CD8-positive, alpha-beta memory T cell (primary cell): ENCODE results near the gene LRRC2. TPM values are rescaled to one million over a fixed set of nuclear protein-coding genes. Genes with fewer than 3 reads are reported as not detected.
"Not testable (repeated sequence)": the region's sequence is repeated elsewhere in the genome, so short reads cannot be mapped to it uniquely, and the experiment has no call there.

Source experiments
- CTCF ChIA-PET: fragments of 350-600 bp; sonication (Branson Sonifier 250); formaldehyde crosslinking; loops from one replicate; lab custom pipeline; 2021; ENCODE audit warnings: antibody characterized with exemption; lab: Charles Lee
- POLR2A ChIA-PET: fragments of 350-600 bp; sonication (Branson Sonifier 250); formaldehyde crosslinking; loops from one replicate; lab custom pipeline; 2021; ENCODE audit warnings: antibody characterized with exemption; lab: Charles Lee
- DNase-seq, 5 donors: peaks; one replicate each; pipeline versions ENCODE4 v3.0.0 to v3.0.0-alpha.2; 2020 to 2022; ENCODE audit warnings: mixed read lengths in 1 of 5
- H3K27ac ChIP-seq: one replicate; pipeline ENCODE4 v1.7.0; 2013; ENCODE audit warnings: low read depth, mild to moderate bottlenecking, low read length, moderate library complexity
- H3K27me3 ChIP-seq: 2 replicates; pipeline ENCODE4 v1.7.0; 2013; ENCODE audit warnings: low read length, mild to moderate bottlenecking; ENCODE audit not compliant: insufficient read depth, poor library complexity, severe bottlenecking
- H3K36me3 ChIP-seq: 2 replicates; pipeline ENCODE4 v1.7.0; 2013; ENCODE audit warnings: mild to moderate bottlenecking, low read length, moderate library complexity; ENCODE audit not compliant: insufficient read depth
- H3K4me1 ChIP-seq: 2 replicates; pipeline ENCODE4 v1.7.0; 2013; ENCODE audit warnings: mild to moderate bottlenecking, low read length, moderate library complexity; ENCODE audit not compliant: insufficient read depth
- H3K4me3 ChIP-seq: 2 replicates; pipeline ENCODE4 v1.7.0; 2013; ENCODE audit warnings: mild to moderate bottlenecking, low read length
- H3K9me3 ChIP-seq: 2 replicates; pipeline ENCODE4 v1.7.0; 2013; ENCODE audit warnings: mild to moderate bottlenecking, low read length
- H3K27ac Mint-ChIP-seq, 8 donors: one replicate each; pipeline ENCODE4 v1.8.0; 2020 to 2021; ENCODE audit warnings: mixed read lengths in 8 of 8, mild to moderate bottlenecking in 6 of 8, inconsistent platforms in 3 of 8, moderate library complexity in 3 of 8
- H3K27me3 Mint-ChIP-seq, 2 donors: one replicate each; pipeline ENCODE4 v1.8.0; 2020 to 2021; ENCODE audit warnings: mixed read lengths in 2 of 2, mild to moderate bottlenecking in 1 of 2, moderate library complexity in 1 of 2
- H3K36me3 Mint-ChIP-seq, 3 donors: one replicate each; pipeline ENCODE4 v1.8.0; 2020 to 2021; ENCODE audit warnings: mixed read lengths in 3 of 3, inconsistent platforms in 1 of 3, mild to moderate bottlenecking in 1 of 3
- H3K4me1 Mint-ChIP-seq, 3 donors: one replicate each; pipeline ENCODE4 v1.8.0; 2020 to 2021; ENCODE audit warnings: mixed read lengths in 3 of 3, inconsistent platforms in 1 of 3, mild to moderate bottlenecking in 1 of 3
- H3K4me3 Mint-ChIP-seq, 7 donors: one replicate each; pipeline ENCODE4 v1.8.0; 2020 to 2021; ENCODE audit warnings: mixed read lengths in 7 of 7, mild to moderate bottlenecking in 6 of 7, moderate library complexity in 4 of 7, inconsistent platforms in 2 of 7
- H3K9me3 Mint-ChIP-seq, 5 donors: one replicate each; pipeline ENCODE4 v1.8.0; 2020 to 2022; ENCODE audit warnings: mixed read lengths in 5 of 5, mild to moderate bottlenecking in 3 of 5, moderate library complexity in 2 of 5, inconsistent platforms in 1 of 5
- polyA plus RNA-seq: library from polyadenylated mRNA; unstranded; fragments of 300-500 nt; fragmentation: Illumina TruSeq; gene quantifications from one replicate; pipeline ENCODE4 v1.2.3, GENCODE V29; 2021
- total RNA-seq, 2 experiments: library from RNA; stranded (reverse); gene quantifications; one replicate each; pipeline ENCODE4 v1.2.3, GENCODE V29; 2021

The LRRC2 gene
- total and polyA plus RNA-seq, 3 experiments from 2014 or later = 0.04 TPM; not detected in 1

DNA sequence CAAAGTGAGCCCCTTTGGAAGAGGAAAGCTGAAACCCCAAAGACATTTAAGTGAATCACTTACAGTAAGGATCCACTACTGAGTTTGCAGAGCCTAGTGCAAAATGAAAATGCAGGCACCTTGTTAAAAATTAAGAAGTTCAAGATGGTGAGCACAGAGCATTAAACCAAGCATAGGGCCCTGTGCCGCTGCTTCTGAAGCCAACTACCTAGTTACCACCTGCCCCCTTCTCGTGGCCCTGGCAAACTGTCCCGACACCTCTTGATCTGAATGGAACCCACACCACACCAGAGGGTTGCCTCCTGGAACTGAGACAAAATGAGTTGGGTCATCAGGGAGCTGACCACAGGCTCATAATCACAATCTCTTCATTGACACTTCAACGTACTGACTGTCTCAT is 25.6 kb downstream of the LRRC2 start:
- Histone ChIP-seq H3K27me3 (no peaks in the 10 kb centered on the region), H3K36me3 (no peaks in the 10 kb centered on the region), H3K9me3 (no peaks in the 10 kb centered on the region), H3K4me3 (no peak overlapping the region), H3K4me1 (peaks cover 46% of the 10 kb centered on the region), H3K27ac (no peak overlapping the region)
- Mint-ChIP-seq H3K4me3 (peak overlapping the region in 3 of 7 donors; percentile 35 to 54 (median 46)), H3K27me3 (peaks cover 0 to 4% of the 10 kb centered on the region in 2 donors), H3K9me3 (no peaks in the 10 kb centered on the region), H3K4me1 (peaks cover 38 to 75% (median 71%) of the 10 kb centered on the region in 3 donors), H3K27ac (peak overlapping the region in 7 of 8 donors; percentile 6 to 94 (median 61)), H3K36me3 (peaks cover 0 to 2% (median 0%) of the 10 kb centered on the region in 3 donors)
- ChIA-PET POLR2A (no interaction called here), CTCF (interaction anchor here (2.9 to 4.1 kb wide), 2 partner anchors 44 to 52 kb away, joined by 15 to 27 read pairs; partner anchors contain the start of gene RTP3)
- no peak for DNase-seq

DNA sequence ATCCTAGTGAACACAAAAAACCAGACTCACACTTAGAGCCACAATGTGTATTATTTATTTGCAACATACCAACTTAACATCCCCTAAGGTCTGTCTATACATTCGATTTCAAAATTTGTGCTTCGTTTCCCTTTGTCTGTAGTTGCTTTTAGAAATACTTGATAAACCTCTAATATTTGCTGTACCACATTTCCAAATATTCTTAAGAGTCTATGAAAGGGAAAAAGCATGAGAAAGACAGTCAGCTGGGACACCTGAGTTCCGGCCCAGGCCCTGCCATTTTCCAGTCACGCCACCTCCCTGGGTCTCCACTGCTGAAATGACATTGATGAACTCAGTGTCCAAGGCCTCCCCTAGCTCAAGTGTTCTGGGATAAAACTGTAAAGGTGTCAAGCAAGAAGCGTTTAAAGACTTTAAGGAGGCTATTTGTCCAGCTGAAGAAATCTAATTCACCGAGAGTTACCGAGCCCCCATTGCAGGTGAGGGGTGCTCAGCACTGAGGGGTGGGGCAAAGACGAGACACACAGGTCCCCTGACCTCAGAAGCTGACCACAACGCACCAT is 26.6 kb downstream of the LRRC2 start:
- Histone ChIP-seq H3K36me3 (no peaks in the 10 kb centered on the region), H3K9me3 (no peaks in the 10 kb centered on the region), H3K4me3 (peak overlapping the region; percentile 37), H3K27me3 (no peaks in the 10 kb centered on the region), H3K27ac (peak overlapping the region; percentile 58), H3K4me1 (peaks cover 44% of the 10 kb centered on the region)
- ChIA-PET POLR2A (interaction anchor here (1.3 to 1.8 kb wide), 2 partner anchors 19 to 50 kb away, joined by 7 to 14 read pairs; no protein-coding TSS in a partner anchor), CTCF (interaction anchor here (1.2 to 4.9 kb wide), 7 partner anchors 12 to 132 kb away, joined by 3 to 69 read pairs (median 15); partner anchors contain the start of genes CCRL2 and RTP3)
- Mint-ChIP-seq H3K36me3 (peaks cover 0 to 2% (median 0%) of the 10 kb centered on the region in 3 donors), H3K9me3 (peaks cover 0 to 2% (median 0%) of the 10 kb centered on the region in 5 donors), H3K27ac (peak overlapping the region; percentile 85 to 99 (median 94)), H3K27me3 (peaks cover 0 to 6% of the 10 kb centered on the region in 2 donors), H3K4me3 (peak overlapping the region; percentile 57 to 79 (median 71)), H3K4me1 (peaks cover 37 to 76% (median 66%) of the 10 kb centered on the region in 3 donors)
- DNase-seq = no peak

DNA sequence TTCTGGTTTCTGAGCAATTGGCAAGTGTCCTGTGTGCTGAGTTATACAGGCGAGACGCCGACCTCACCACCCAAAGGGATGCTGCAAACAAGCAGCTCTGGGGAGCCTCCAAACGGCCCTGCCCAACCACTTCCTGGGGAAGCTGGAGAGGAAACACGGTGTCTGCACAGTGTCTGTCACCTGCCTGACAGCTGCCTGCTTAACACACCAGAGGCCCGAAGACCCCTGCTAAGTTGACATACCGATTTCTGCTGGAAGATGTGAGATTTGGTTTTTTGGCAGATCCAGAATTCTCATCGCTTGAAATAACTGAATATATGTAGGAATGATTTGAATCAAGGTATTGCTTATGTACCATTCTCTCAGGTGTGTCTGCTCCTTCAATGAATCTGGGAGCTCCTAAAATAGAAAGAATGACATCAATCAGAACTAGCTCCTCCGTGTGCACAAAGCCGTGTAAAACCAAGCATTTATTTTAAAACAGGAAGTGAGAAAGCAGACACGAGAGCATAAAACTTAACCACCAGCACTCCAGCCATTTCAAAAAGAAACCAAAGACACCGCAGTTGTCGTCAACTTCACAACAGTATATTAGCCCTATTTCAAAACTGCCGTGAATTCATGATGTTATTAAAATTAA is 27.2 kb downstream of the LRRC2 start:
- H3K9me3 ChIP-seq = no peaks in the 10 kb centered on the region
- peaks cover 37 to 76% (median 71%) of the 10 kb centered on the region in 3 donors for H3K4me1 Mint-ChIP-seq
- peaks cover 0 to 2% (median 0%) of the 10 kb centered on the region in 3 donors for H3K36me3 Mint-ChIP-seq
- peak overlapping the region; percentile 37 for H3K4me3 ChIP-seq
- POLR2A ChIA-PET = interaction anchor here (0.8 to 1.8 kb wide), 3 partner anchors 11 to 50 kb away, joined by 7 to 14 read pairs (median 7); no protein-coding TSS in a partner anchor
- peaks cover 0 to 6% of the 10 kb centered on the region in 2 donors for H3K27me3 Mint-ChIP-seq
- H3K27ac Mint-ChIP-seq = peak overlapping the region; percentile 85 to 99 (median 94)
- H3K4me1 ChIP-seq = peaks cover 44% of the 10 kb centered on the region
- peak; percentile 79 to 96 (median 87) for DNase-seq
- no peaks in the 10 kb centered on the region for H3K27me3 ChIP-seq
- peaks cover 0 to 2% (median 2%) of the 10 kb centered on the region in 5 donors for H3K9me3 Mint-ChIP-seq
- CTCF ChIA-PET = interaction anchor here (1.2 to 4.9 kb wide), 7 partner anchors 13 to 132 kb away, joined by 3 to 69 read pairs (median 15); partner anchors contain the start of genes CCRL2 and RTP3
- peak overlapping the region; percentile 58 for H3K27ac ChIP-seq
- H3K4me3 Mint-ChIP-seq = peak overlapping the region; percentile 57 to 79 (median 71)
- H3K36me3 ChIP-seq = no peaks in the 10 kb centered on the region

DNA sequence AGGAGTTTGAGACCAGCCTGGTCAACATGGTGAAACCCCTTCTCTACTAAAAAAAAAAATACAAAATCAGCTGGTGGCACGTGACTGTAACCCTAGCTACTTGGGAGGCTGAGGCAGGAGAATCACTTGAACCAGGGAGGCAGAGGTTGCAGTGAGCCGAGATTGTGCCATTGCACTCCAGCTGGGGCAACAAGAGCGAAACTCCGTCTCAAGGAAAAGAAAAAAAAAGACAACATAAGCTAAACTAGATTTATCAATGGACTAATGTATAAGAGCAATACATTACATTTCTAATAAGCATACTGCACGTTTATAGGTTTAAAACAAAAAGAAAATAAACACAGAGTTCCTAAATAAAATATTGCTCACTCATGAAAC is 27.7 kb downstream of the LRRC2 start:
- H3K4me1 ChIP-seq = peaks cover 44% of the 10 kb centered on the region
- not testable (repeated sequence) for H3K36me3 Mint-ChIP-seq, H3K27ac ChIP-seq, DNase-seq, H3K27me3 Mint-ChIP-seq, H3K4me3 ChIP-seq, H3K9me3 ChIP-seq, H3K36me3 ChIP-seq, H3K9me3 Mint-ChIP-seq, H3K27me3 ChIP-seq
- Mint-ChIP-seq H3K4me3 (peak overlapping the region; percentile 57 to 79 (median 71)), H3K4me1 (peaks cover 38 to 73% (median 72%) of the 10 kb centered on the region in 3 donors), H3K27ac (peak overlapping the region; percentile 85 to 99 (median 94))
- POLR2A ChIA-PET = interaction anchor here (0.8 to 1.8 kb wide), 3 partner anchors 11 to 49 kb away, joined by 7 to 14 read pairs (median 7); no protein-coding TSS in a partner anchor
- CTCF ChIA-PET = interaction anchor here (1.2 to 4.9 kb wide), 7 partner anchors 13 to 131 kb away, joined by 3 to 69 read pairs (median 15); partner anchors contain the start of genes CCRL2 and RTP3

DNA sequence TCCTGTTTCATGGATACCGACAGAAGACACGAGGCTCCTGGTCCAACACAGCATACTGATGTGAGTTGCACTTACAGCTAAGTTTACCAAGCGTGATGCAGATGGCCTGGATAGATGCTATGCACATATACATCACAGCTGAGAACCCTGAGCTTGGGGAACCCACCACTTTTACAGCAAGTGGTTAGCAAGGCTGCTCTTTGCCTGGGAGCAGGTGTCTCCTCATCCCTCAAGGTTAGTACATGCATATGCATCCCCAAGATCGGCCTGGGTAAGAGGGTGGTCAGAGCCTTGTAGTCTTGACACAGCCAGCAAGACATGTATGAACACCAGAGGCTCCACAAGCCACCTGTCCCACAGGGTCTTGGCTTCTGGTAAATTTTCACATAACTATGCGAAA is 28.3 kb downstream of the LRRC2 start:
- H3K36me3 Mint-ChIP-seq = peaks cover 0 to 2% (median 0%) of the 10 kb centered on the region in 3 donors
- Histone ChIP-seq H3K27me3 (no peaks in the 10 kb centered on the region), H3K9me3 (no peaks in the 10 kb centered on the region), H3K36me3 (no peaks in the 10 kb centered on the region), H3K4me1 (peaks cover 44% of the 10 kb centered on the region), H3K4me3 (no peak overlapping the region), H3K27ac (no peak overlapping the region)
- peaks cover 0 to 2% (median 2%) of the 10 kb centered on the region in 5 donors for H3K9me3 Mint-ChIP-seq
- CTCF ChIA-PET = interaction anchor here (2.2 to 4.9 kb wide), 4 partner anchors 20 to 92 kb away, joined by 15 to 69 read pairs (median 25); partner anchors contain the start of gene RTP3
- H3K4me3 Mint-ChIP-seq = peak overlapping the region in 5 of 7 donors; percentile 28 to 77 (median 56)
- POLR2A ChIA-PET = no interaction called here
- H3K4me1 Mint-ChIP-seq = peaks cover 40 to 75% (median 74%) of the 10 kb centered on the region in 3 donors
- peaks cover 0 to 4% of the 10 kb centered on the region in 2 donors for H3K27me3 Mint-ChIP-seq
- H3K27ac Mint-ChIP-seq = peak overlapping the region in 7 of 8 donors; percentile 29 to 99 (median 94)
- no peak for DNase-seq

DNA sequence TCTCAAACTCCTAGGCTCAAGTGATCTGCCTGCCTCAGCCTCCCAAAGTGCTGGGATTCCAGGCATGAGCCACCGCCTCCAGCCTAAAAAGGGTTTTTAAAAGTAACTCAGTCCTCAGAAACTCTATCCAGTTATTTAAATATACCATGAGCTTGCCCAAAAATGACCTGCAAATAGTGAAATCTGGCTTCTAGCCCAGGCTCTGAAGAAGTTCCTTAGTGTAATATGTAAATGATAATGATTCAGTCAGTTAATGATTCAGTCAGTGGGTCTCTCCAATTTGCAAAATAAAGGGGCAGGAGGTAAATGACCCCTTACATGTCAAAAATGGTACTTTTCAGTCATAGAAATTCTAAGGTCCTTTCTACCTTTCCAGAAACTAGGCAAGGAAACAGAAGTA is 28.8 kb downstream of the LRRC2 start:
- peaks cover 44% of the 10 kb centered on the region for H3K4me1 ChIP-seq
- no peak for DNase-seq
- Mint-ChIP-seq H3K36me3 (peaks cover 0 to 2% (median 0%) of the 10 kb centered on the region in 3 donors), H3K27ac (peak overlapping the region in 4 of 8 donors; percentile 7 to 99 (median 94)), H3K9me3 (peaks cover 0 to 2% (median 2%) of the 10 kb centered on the region in 5 donors), H3K27me3 (peaks cover 0 to 4% of the 10 kb centered on the region in 2 donors), H3K4me1 (peaks cover 41 to 73% (median 72%) of the 10 kb centered on the region in 3 donors), H3K4me3 (peak overlapping the region in 1 of 7 donors; percentile 57)
- H3K27me3 ChIP-seq = no peaks in the 10 kb centered on the region
- H3K27ac ChIP-seq = no peak overlapping the region
- no peak overlapping the region for H3K4me3 ChIP-seq
- POLR2A ChIA-PET = no interaction called here
- no peaks in the 10 kb centered on the region for H3K9me3 ChIP-seq
- CTCF ChIA-PET = interaction anchor here (2.2 to 4.9 kb wide), 3 partner anchors 41 to 92 kb away, joined by 15 to 69 read pairs (median 27); partner anchors contain the start of gene RTP3
- no peaks in the 10 kb centered on the region for H3K36me3 ChIP-seq

DNA sequence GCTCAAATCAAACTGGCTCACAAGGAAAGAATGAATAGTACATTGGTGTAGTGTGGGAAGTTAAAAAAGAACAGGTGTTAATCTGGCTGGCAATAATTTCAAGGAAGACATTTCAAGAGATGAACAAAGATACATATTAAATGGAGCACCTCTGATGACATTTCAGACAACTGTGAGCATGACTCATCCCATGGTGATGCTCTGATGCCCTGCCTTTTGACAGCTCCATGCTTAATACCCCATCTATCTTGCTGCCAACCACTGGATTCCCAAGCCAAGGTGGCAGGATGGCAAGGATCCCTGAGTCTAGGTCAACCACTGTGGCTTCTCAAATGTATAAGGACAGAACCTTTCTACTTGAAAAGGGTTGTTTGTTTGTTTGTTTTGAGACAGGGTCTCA is 29.3 kb downstream of the LRRC2 start:
- Mint-ChIP-seq H3K9me3 (peaks cover 0 to 2% (median 2%) of the 10 kb centered on the region in 5 donors), H3K4me3 (no peak overlapping the region), H3K27ac (peak overlapping the region in 6 of 8 donors; percentile 8 to 95 (median 74)), H3K27me3 (peaks cover 0 to 4% of the 10 kb centered on the region in 2 donors), H3K36me3 (peaks cover 0 to 2% (median 0%) of the 10 kb centered on the region in 3 donors), H3K4me1 (peaks cover 39 to 68% (median 66%) of the 10 kb centered on the region in 3 donors)
- no peaks in the 10 kb centered on the region for H3K36me3 ChIP-seq
- ChIA-PET POLR2A (no interaction called here), CTCF (interaction anchor here (4.1 to 4.9 kb wide), 2 partner anchors 40 to 47 kb away, joined by 27 to 69 read pairs; partner anchors contain the start of gene RTP3)
- no peak overlapping the region for H3K4me3 ChIP-seq
- no peak for DNase-seq
- no peaks in the 10 kb centered on the region for H3K9me3 ChIP-seq
- no peak overlapping the region for H3K27ac ChIP-seq
- H3K27me3 ChIP-seq = no peaks in the 10 kb centered on the region
- H3K4me1 ChIP-seq = peaks cover 40% of the 10 kb centered on the region
